DMS 273 (cell line): Measurements from ENCODE around the gene ZBTB24.
A peak's percentile ranks its signal among the peaks of the same experiment; 100 is the strongest.

Experiments
- DNase-seq: peaks from one replicate; lab custom pipeline; 2025; ENCODE audit not compliant: unreplicated experiment; lab: John Stamatoyannopoulos, UW

Gene ZBTB24

DNA sequence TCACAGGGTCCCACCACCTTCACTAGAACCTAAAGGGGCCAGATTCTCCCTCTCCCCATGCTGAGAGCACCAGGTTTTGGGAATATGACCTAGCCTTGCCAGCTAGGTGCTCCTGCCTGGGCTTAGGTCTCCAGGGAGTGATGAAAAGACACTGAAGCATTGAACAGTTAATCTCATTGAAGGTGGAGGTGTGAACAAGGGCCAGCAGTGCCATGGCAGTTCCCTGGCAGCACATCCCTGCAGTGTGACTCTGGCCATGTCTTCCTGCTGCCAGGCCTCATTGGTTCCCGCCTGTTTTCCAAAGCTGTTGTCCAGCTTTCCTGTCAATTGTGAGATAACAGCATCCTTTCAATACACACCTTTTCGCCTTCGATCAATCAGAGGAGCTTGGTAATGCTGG, 53.5 kb downstream of the ZBTB24 start:
- DNase-seq = no peak

DNA sequence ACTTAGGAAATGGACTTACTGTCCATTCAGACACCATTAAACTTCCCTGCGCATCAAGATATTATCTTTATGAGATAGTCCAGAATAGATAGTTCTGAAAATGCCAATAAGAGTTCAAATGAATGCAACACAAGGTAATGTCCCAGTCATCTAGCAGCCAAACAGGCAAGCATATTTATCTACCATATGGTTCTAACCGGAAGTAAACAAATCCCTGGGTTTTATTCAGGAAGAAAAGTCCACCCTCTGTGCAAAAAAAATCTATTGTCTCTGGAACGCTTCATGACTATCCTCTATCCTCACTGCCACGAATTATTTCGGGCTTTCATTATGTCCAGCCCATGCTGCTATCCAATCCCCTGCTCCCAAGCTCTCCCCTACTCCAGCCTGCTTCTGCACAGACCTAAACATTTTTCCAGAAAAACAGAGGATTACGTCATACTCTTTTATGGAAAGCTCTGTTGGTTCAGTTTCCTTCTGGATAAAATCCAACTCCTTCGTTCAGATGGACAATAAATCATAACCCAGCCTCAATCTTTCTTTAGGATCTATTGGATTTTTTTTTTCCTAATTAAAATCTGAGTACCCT, 54.0 kb downstream of the ZBTB24 start:
- peak; percentile 34 for DNase-seq

DNA sequence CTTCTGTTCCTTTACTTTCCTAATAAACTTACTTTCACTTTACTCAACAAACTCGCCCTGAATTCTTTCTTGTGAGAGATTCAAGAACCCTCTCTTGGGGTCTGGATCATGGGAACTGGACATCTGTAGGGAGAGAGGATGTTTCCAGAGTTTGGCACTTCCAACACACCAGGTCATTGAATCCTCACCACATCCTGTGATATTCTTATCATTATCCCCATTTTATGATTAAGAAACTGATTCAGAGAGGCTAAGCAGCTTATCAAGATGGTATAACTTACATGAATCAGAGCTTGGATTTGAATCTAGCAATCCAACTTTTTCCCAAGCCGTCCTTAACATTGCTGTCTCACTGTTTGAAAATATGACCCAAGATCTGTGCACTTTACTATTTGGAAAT, 58.1 kb downstream of the ZBTB24 start:
- DNase-seq = no peak

- DNase-seq = no peak
Measured at GRCh38 chr6:109421184-109421583, 61.8 kb downstream of the ZBTB24 start.

DNA sequence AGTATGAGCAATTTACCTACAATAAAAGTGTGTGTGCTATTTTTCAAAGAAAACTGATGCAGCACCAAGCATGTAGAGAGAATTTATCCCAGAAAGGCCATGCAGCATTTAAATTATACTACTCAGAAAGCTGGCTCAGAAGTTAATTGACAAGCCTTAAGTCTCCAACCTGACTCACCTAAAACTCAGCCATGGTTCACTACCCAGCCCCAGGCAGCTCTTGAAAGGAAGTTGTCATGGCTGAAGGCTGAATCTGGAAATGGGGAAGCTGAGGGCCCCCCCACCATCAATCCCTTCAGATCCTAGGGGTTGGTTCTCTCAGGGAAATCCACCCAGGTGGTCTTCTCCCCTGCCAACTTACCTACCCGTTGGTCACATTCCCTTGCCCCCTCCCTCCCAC, 62.3 kb downstream of the ZBTB24 start:
- DNase-seq = no peak

GRCh38 chr6:109417646-109418045, 65.4 kb downstream of the ZBTB24 start:
- DNase-seq = no peak
